GM21447 (cell line): ENCODE results near the gene HGFAC.
"Not testable (repeated sequence)": the region's sequence is repeated elsewhere in the genome, so short reads cannot be mapped to it uniquely, and the experiment has no call there.

Source experiments
- ATAC-seq: cut with Tn5 transposase; IDR thresholded peaks from one replicate; pipeline ENCODE4 v1.9.1; 2021; ENCODE audit not compliant: unreplicated experiment

Gene HGFAC

GRCh38 chr4:3459156-3459555 is 17.4 kb downstream of the HGFAC start:
- ATAC-seq, result not testable (repeated sequence)

DNA sequence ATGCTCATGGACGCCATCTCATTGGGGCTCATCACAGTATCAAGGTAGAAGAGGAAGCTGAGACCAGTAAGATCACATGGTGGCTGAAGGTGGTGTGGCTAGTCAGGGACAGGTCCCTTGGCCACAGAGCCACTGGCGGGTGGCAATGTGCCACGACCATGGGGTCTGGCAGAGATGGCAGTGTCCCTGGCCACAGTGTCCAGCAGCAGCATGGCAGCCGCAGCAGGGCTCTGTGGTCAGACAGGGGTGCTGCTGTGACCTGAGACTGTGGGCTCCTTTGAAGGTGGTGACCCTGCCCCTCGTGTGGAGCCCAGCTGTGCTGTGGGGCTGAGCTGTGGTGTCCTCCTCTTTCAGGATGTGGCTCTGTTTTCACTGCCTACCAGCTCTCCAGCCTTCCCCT is 19.2 kb downstream of the HGFAC start:
- no peak for ATAC-seq

GRCh38 chr4:3461515-3462291 is 19.9 kb downstream of the HGFAC start:
- ATAC-seq, result no peak

- ATAC-seq, result no peak
These were observed 20.6 kb downstream of the HGFAC start for GRCh38 chr4:3462321-3462789.

GRCh38 chr4:3462790-3463415 is 21.1 kb downstream of the HGFAC start, which contains the start of gene DOK7:
Gene DOK7 (plus strand): TSS chr4:3463306. CDS start chr4:3463376, 70 bp downstream.
- ATAC-seq, result no peak

GRCh38 chr4:3463556-3464348 is 22.0 kb downstream of the HGFAC start:
- no peak for ATAC-seq

DNA sequence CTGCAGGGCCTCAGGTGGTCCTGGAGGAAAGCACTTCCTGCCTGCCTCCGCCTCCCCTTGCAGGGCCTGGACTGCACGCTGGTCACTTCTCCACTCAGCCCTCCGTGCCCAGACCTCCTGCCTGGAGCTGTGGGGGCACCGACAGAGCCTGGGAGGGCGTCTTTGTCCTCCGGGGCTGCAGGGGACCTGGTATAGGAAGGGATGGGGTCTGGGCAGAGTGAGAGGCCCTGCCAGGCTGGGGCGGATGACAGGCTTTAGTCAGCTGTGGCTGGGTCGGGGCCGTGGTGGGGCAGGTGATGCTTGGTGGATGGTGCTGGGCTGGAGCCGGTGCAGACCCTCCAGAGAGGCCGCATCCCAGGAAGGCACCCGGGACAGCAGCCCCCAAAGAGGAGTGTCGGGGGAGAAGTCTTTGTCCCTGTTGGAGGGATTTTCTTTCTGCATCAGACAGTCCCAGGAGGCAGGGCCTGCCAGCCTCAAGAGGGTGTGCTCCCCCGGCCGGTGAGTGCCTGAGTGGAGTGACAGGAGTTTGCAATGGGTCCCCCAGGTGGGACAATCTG is 22.7 kb downstream of the HGFAC start:
- ATAC-seq, result no peak

GRCh38 chr4:3464911-3465697 is 23.3 kb downstream of the HGFAC start:
- no peak for ATAC-seq

GRCh38 chr4:3465698-3466671 is 24.2 kb downstream of the HGFAC start:
- no peak for ATAC-seq

GRCh38 chr4:3466691-3467600 is 25.2 kb downstream of the HGFAC start:
- ATAC-seq, result no peak

GRCh38 chr4:3467601-3468031 is 25.8 kb downstream of the HGFAC start:
- ATAC-seq, result no peak

DNA sequence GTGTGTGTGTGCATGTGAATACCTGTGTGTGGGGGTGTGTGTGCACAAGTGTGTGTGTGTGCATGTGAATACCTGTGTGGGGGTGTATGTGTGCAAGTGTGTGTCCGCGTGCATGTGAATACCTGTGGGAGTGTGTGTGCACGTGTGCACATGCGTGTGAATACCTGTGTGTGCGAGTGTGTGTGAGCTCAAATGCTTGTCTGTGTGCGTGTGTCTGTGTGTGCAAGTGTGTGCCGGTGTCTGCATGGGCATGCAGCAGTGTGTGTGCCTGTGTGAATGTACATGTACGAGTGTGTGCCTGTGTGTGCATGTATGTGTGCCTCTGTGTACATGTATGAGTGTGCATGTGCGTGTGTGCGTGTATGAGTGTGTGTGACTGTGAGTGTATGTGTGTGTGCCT is 26.4 kb downstream of the HGFAC start:
- no peak for ATAC-seq

GRCh38 chr4:3468804-3469203 is 27.0 kb downstream of the HGFAC start:
- ATAC-seq, result no peak

GRCh38 chr4:3469386-3470243 is 27.8 kb downstream of the HGFAC start:
- ATAC-seq, result no peak

- no peak for ATAC-seq
These were observed 28.7 kb downstream of the HGFAC start for GRCh38 chr4:3470244-3471097.

DNA sequence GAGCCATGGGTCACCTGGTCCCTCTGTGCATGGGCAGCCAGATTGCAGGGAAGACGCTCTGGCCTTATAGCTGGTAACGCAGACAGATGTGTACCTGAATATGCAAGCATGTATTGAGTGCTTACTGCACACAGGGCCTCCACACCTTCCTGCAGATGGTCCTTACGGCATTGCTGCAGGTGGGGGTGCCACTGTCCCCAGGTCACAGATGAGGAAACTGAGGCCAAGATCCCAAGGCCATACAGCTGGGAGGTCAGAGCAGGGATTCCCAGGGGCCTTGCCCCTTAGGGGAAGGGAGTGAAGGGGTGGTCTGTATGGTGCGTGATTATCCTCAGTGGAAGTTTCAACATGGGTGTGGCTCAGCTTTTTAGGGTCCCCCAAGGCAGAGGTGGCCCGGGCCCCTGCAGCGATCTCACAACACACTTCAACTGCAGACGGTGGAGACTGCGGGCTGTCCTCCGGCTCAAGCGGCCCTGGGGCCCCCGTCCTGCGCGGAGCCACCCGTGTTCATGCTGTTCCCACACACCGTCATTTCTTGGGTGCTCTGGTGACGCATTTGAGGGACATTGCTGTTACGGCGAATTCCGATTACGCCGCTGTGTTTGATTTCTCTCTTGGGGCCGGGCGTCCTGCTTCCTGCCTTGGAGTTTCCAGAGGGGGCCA is 29.5 kb downstream of the HGFAC start:
- no peak for ATAC-seq
